GM06990 (cell line): ENCODE measurements around the gene IFT80.

ENCODE experiments used
- DNase-seq: peaks from one replicate; pipeline ENCODE4 v3.0.0-alpha.2; 2011; ENCODE audit not compliant: insufficient read length; ENCODE audit errors: extremely low read depth
- H3K27me3 ChIP-seq: replicated peaks from 2 replicates; pipeline ENCODE4 v1.6.0; 2011; ENCODE audit warnings: low read length; ENCODE audit not compliant: control insufficient read depth, insufficient read depth
- H3K36me3 ChIP-seq: 2 replicates; pipeline ENCODE4 v1.5.1; 2011; ENCODE audit warnings: low read length; ENCODE audit not compliant: control insufficient read depth, insufficient read depth
- H3K4me3 ChIP-seq: replicated peaks from 2 replicates; pipeline ENCODE4 v1.5.1; 2011; ENCODE audit warnings: low read depth, mild to moderate bottlenecking, control low read depth, low read length
- CTCF ChIP-seq: IDR thresholded peaks from 2 replicates; pipeline ENCODE4 v1.5.1; 2011; ENCODE audit warnings: low read length, control low read depth, mild to moderate bottlenecking, inconsistent platforms; ENCODE audit not compliant: insufficient read depth, poor library complexity, severe bottlenecking

Gene IFT80

GRCh38 chr3:160291290-160291908, 107.6 kb downstream of the IFT80 start:
- Histone ChIP-seq H3K36me3 (no peaks in the 10 kb centered on the region), H3K4me3 (no peak overlapping the region), H3K27me3 (no peaks in the 10 kb centered on the region)
- TF ChIP-seq CTCF, result no peak
- DNase-seq, result no peak

- no peak overlapping the region for H3K4me3 ChIP-seq
- no peak for DNase-seq
- no peaks in the 10 kb centered on the region for H3K27me3 ChIP-seq
- no peak for TF ChIP-seq CTCF
- no peaks in the 10 kb centered on the region for H3K36me3 ChIP-seq
These were observed 111.4 kb downstream of the IFT80 start for GRCh38 chr3:160287666-160288065.

- H3K36me3 ChIP-seq, result no peaks in the 10 kb centered on the region
- H3K4me3 ChIP-seq, result no peak overlapping the region
- DNase-seq, result no peak
- H3K27me3 ChIP-seq, result no peaks in the 10 kb centered on the region
- no peak for TF ChIP-seq CTCF
These were observed 112.8 kb downstream of the IFT80 start for GRCh38 chr3:160286231-160286630.

GRCh38 chr3:160280836-160281235, 118.2 kb downstream of the IFT80 start:
- Histone ChIP-seq H3K36me3 (peaks cover 4% of the 10 kb centered on the region; the same call in 1 of the 2 replicates), H3K4me3 (no peak overlapping the region), H3K27me3 (no peaks in the 10 kb centered on the region)
- DNase-seq, result no peak
- no peak for TF ChIP-seq CTCF

GRCh38 chr3:160279657-160280056, 119.4 kb downstream of the IFT80 start:
- Histone ChIP-seq H3K27me3 (no peaks in the 10 kb centered on the region), H3K4me3 (no peak overlapping the region), H3K36me3 (peaks cover 4% of the 10 kb centered on the region; the same call in 1 of the 2 replicates)
- no peak for TF ChIP-seq CTCF
- DNase-seq, result no peak

GRCh38 chr3:160278210-160278609, 120.8 kb downstream of the IFT80 start:
- peaks cover 5% of the 10 kb centered on the region for H3K36me3 ChIP-seq
- no peak overlapping the region for H3K4me3 ChIP-seq
- TF ChIP-seq CTCF, result no peak
- H3K27me3 ChIP-seq, result no peaks in the 10 kb centered on the region
- DNase-seq, result no peak
